HG02588 (cell line): ENCODE data around the gene SPOCK1.

ENCODE experiments used
- ATAC-seq: cut with Tn5 transposase; IDR thresholded peaks from one replicate; pipeline ENCODE4 v1.9.1; 2021; ENCODE audit warnings: mild to moderate bottlenecking, moderate library complexity; ENCODE audit not compliant: unreplicated experiment

The SPOCK1 gene

GRCh38 chr5:137446615-137447014, 52.5 kb downstream of the SPOCK1 start:
- no peak for ATAC-seq

- no peak for ATAC-seq
Observed at GRCh38 chr5:137446151-137446550, 53.0 kb downstream of the SPOCK1 start.

GRCh38 chr5:137442660-137443059, 56.5 kb downstream of the SPOCK1 start:
- no peak for ATAC-seq

GRCh38 chr5:137441476-137441875, 57.6 kb downstream of the SPOCK1 start:
- ATAC-seq, result no peak

- ATAC-seq, result no peak
Observed at GRCh38 chr5:137440795-137441194, 58.3 kb downstream of the SPOCK1 start.

- no peak for ATAC-seq
Observed at GRCh38 chr5:137439645-137440044, 59.5 kb downstream of the SPOCK1 start.

GRCh38 chr5:137438932-137439331, 60.2 kb downstream of the SPOCK1 start:
- ATAC-seq, result no peak

- ATAC-seq, result no peak
Observed at GRCh38 chr5:137437774-137438173, 61.4 kb downstream of the SPOCK1 start.

GRCh38 chr5:137433539-137433938, 65.6 kb downstream of the SPOCK1 start:
- no peak for ATAC-seq

GRCh38 chr5:137432376-137432775, 66.8 kb downstream of the SPOCK1 start:
- ATAC-seq, result no peak

GRCh38 chr5:137431051-137431450, 68.1 kb downstream of the SPOCK1 start:
- no peak for ATAC-seq

- ATAC-seq, result no peak
Observed at GRCh38 chr5:137415231-137415681, 83.9 kb downstream of the SPOCK1 start.

GRCh38 chr5:137414112-137414755, 84.9 kb downstream of the SPOCK1 start:
- ATAC-seq, result no peak

GRCh38 chr5:137412136-137412535, 87.0 kb downstream of the SPOCK1 start:
- no peak for ATAC-seq

- ATAC-seq, result no peak
Observed at GRCh38 chr5:137410234-137411010, 88.7 kb downstream of the SPOCK1 start.

GRCh38 chr5:137409736-137410135, 89.4 kb downstream of the SPOCK1 start:
- ATAC-seq, result no peak

GRCh38 chr5:137407090-137407489, 92.0 kb downstream of the SPOCK1 start:
- ATAC-seq, result no peak

- no peak for ATAC-seq
Observed at GRCh38 chr5:137405393-137405792, 93.7 kb downstream of the SPOCK1 start.

GRCh38 chr5:137403869-137404268, 95.3 kb downstream of the SPOCK1 start:
- ATAC-seq, result no peak

- no peak for ATAC-seq
Observed at GRCh38 chr5:137402436-137403187, 96.5 kb downstream of the SPOCK1 start.

GRCh38 chr5:137401946-137402345, 97.2 kb downstream of the SPOCK1 start:
- ATAC-seq, result no peak

GRCh38 chr5:137400571-137400970, 98.6 kb downstream of the SPOCK1 start:
- no peak for ATAC-seq
